ENCODE results near the gene TOMT. TPM values are rescaled to one million over a fixed set of nuclear protein-coding genes. Genes with fewer than 3 reads are reported as not detected.
A peak's percentile ranks its signal among the peaks of the same experiment; 100 is the strongest.

TOMT gene
- total RNA-seq, result under 1 TPM in 1 of 3 donors, not detected in 2; 0.39 TPM
- long read RNA-seq, donor 1, result 0 reads
- long read RNA-seq, donor 2, result 0 reads

DNA sequence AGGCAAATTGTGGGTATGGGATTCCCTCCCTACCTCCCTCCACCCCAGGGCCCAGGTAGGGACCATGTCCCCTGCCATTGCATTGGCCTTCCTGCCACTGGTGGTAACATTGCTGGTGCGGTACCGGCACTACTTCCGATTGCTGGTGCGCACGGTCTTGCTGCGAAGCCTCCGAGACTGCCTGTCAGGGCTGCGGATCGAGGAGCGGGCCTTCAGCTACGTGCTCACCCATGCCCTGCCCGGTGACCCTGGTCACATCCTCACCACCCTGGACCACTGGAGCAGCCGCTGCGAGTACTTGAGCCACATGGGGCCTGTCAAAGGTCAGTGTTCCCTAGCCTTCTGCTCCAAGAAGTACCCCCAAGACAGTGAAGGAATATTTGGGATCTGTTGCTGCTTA, at the start of gene TOMT:
TOMT (plus strand) TSS at position 37 of the 400 bp plus-strand sequence; CDS start at position 65, 28 bp downstream.
- no peaks in the 10 kb centered on the region for H3K9me3 ChIP-seq
- no peak for ATAC-seq
- H3K4me1 ChIP-seq (ENCODE audit: low read depth), result peaks cover 15% of the 10 kb centered on the region
- DNase-seq, result peak in 1 of 3 donors; percentile 56
- intact Hi-C loops (cut with DNase I, micrococcal nuclease), result no loop called here
- TF ChIP-seq CTCF (IDR thresholded peaks at IDR 0.05), result no peak
- no peaks in the 10 kb centered on the region for H3K36me3 ChIP-seq (ENCODE audit: low read depth)
- H3K4me3 ChIP-seq, result no peak within 1 kb of the TSS

DNA sequence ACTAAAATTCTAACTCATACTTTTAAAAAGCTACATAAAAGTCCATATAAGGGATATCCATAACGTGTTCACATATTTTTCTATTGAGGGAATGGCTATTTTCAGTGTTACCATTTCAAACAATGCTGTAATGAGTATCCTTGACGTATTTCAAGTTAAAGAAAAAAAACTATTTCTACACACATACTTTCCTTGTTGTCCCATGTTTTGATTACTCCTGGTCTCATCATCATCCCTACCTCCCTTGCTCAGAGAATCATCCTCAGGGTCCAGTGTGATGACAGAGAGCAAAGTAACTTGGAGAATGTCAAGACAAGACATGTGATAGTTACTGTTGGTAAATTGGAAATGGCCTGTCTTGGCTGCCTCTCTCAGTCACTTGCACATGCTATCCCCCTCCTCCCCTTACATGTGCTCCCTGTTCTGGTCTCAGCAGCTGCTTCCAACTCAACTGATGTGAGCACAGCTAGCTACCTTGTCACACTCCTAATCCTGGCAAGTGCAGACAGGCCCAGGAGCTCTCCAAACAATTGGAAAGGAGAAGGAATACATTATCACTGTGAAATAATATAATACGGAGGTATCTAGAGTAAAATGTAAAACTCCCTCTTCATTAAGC, 47.2 kb upstream of the TOMT start:
- H3K9me3 ChIP-seq, result no peaks in the 10 kb centered on the region
- DNase-seq (no peak), ATAC-seq (no peak)
- H3K36me3 ChIP-seq (ENCODE audit: low read depth), result no peaks in the 10 kb centered on the region
- intact Hi-C loops (cut with DNase I, micrococcal nuclease), result no loop called here
- H3K4me1 ChIP-seq (ENCODE audit: low read depth), result no peaks in the 10 kb centered on the region
- no peak overlapping the region for H3K4me3 ChIP-seq
- no peak for TF ChIP-seq CTCF (IDR thresholded peaks at IDR 0.05)

DNA sequence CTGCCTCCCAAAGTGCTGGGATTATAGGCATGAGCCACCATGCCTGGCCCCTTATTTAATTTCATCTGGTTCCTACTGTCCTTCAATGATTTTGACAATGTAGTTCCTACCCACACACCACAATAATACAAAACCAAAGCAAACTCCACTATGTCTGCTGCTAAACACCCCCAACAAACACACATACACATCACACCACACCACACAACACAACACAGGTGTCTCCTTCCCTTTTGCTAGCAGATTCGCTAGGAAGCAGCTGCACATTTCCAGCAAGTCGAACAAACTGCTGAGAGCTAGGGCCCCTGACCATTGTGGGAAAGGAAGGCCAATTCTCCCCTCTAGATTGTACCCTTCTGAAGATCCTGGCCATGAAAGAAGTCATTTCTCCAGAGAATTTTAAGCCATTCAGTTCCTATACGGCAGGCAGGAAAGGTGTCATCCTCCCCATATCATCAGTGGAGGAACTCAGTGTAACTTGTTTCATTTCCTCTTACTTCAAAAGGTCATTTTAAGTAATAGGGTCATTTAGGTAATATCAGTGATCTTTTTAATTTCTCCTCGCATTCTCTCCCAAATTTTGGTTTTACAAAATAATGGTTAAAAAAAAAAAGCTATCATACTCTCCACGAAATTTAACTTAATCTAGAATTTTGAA, 43.9 kb upstream of the TOMT start:
- no peak for ATAC-seq
- DNase-seq, result no peak
- intact Hi-C loops (cut with DNase I, micrococcal nuclease), result no loop called here
- Histone ChIP-seq H3K9me3 (no peaks in the 10 kb centered on the region), H3K4me1 (ENCODE audit: low read depth) (peaks cover 6% of the 10 kb centered on the region), H3K4me3 (no peak overlapping the region), H3K36me3 (ENCODE audit: low read depth) (no peaks in the 10 kb centered on the region)
- TF ChIP-seq CTCF (IDR thresholded peaks at IDR 0.05), result no peak

DNA sequence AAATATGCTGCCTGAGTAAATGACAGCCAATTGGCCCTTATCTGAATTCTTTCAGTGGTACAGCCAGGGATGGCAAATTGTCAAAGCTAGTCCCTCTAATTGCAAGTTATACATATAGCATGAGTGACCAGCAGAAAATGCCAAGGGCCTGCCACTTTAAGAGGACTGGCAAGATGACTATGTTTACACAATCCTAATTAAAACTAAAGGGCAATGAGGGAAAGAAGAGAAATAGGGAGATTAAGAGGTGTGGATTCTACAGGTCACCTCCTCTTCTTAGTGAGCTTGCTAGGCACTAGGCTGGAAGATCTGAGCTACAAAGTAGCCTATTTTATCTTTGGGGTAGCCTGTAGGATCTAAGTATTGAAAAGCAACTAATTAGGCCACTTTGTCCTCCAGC, 38.9 kb upstream of the TOMT start:
- peak; percentile 62 for ATAC-seq
- intact Hi-C loops (cut with DNase I, micrococcal nuclease), result no loop called here
- peak in 1 of 3 donors; percentile 39 for DNase-seq
- Histone ChIP-seq H3K9me3 (no peaks in the 10 kb centered on the region), H3K4me1 (ENCODE audit: low read depth) (peaks cover 31% of the 10 kb centered on the region), H3K36me3 (ENCODE audit: low read depth) (no peaks in the 10 kb centered on the region), H3K4me3 (no peak overlapping the region)
- no peak for TF ChIP-seq CTCF (IDR thresholded peaks at IDR 0.05)

GRCh38 chr11:72067266-72067665, 38.5 kb upstream of the TOMT start:
- no peak overlapping the region for H3K4me3 ChIP-seq
- peaks cover 31% of the 10 kb centered on the region for H3K4me1 ChIP-seq (ENCODE audit: low read depth)
- no peaks in the 10 kb centered on the region for H3K9me3 ChIP-seq
- ATAC-seq (no peak), DNase-seq (no peak)
- no peak for TF ChIP-seq CTCF (IDR thresholded peaks at IDR 0.05)
- H3K36me3 ChIP-seq (ENCODE audit: low read depth), result no peaks in the 10 kb centered on the region
- intact Hi-C loops (cut with DNase I, micrococcal nuclease), result no loop called here
